SK-N-MC (cell line): Measurements from ENCODE around the gene C16orf96.

Experiments
- DNase-seq: peaks from one replicate; pipeline ENCODE4 v3.0.0-alpha.2; 2011; ENCODE audit warnings: low read depth, low spot score
- H3K27ac ChIP-seq: fragments of 200-600 bp; sonication (generic); 2 replicates; pipeline ENCODE4 v1.5.1; 2016; ENCODE audit warnings: mixed run types
- H3K36me3 ChIP-seq: fragments of 200-600 bp; sonication (generic); 2 replicates; pipeline ENCODE4 v1.6.1; 2017; ENCODE audit warnings: antibody characterized with exemption, low read length, mixed read lengths; ENCODE audit not compliant: insufficient read depth
- H3K4me3 ChIP-seq: fragments of 200-600 bp; sonication (generic); 2 replicates; pipeline ENCODE4 v1.5.1; 2016
- H3K9ac ChIP-seq: fragments of 200-600 bp; sonication (generic); 2 replicates; pipeline ENCODE4 v1.8.0; 2017; ENCODE audit warnings: mixed run types, mixed read lengths; ENCODE audit not compliant: insufficient read length
- H3K9me3 ChIP-seq: fragments of 200-600 bp; sonication (generic); 2 replicates; pipeline ENCODE4 v1.6.1; 2017; ENCODE audit warnings: low read depth, mild to moderate bottlenecking, antibody characterized with exemption, low read length, moderate library complexity, mixed read lengths
- EZH2 ChIP-seq: fragments of 200-600 bp; sonication (generic); IDR thresholded peaks from one replicate; pipeline ENCODE4 v1.6.1; 2017; ENCODE audit warnings: antibody characterized with exemption
- FOXP2 ChIP-seq: optimal IDR thresholded peaks from 2 replicates; pipeline ENCODE3; 2011; ENCODE audit warnings: mild to moderate bottlenecking, moderate library complexity; ENCODE audit not compliant: insufficient read depth; ENCODE audit errors: extremely low read length, control extremely low read depth
- POLR2AphosphoS5 ChIP-seq: IDR thresholded peaks from 2 replicates; pipeline ENCODE4 v1.6.1; 2012; ENCODE audit warnings: mild to moderate bottlenecking, low read depth, low read length, borderline replicate concordance

Gene C16orf96

DNA sequence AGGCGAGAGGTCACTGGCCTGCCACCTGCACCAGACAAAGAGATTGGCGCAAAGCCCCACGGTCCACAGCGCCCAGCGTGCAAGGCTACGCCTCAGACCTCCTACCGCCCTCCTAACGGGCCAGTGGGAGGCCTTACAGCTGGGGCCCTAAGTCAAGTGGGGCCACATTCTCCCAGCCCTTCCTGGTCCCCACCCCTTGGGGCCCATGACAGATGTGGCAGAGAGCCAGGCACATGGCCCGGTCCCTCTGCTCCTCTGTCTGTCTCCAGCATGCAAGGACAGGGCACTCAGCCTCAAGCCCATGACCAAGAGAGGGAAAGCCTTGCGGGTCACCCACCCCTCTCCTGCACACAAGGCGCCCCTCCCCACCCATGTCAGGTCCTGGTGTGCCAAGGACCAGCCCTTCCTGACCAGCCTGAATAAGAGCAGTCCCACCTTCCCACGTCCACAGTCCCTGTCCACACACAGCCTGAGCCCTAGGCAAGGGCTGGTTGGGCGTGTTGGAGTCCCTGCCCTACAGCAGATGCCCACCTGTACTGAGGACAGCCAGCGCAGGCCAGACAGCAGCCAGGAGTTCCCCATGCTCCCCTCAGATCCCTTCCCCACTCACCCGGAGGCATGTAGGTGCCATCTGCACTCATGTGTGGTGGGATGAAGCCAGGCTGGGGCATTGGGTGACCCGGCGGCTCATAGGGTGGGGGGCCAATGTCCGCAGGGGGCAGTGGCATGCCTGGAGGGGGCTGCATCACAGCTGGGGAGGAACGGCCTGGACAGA, 42.9 kb upstream of the C16orf96 start:
- no peaks in the 10 kb centered on the region for H3K9me3 ChIP-seq
- no peak overlapping the region for H3K4me3 ChIP-seq
- H3K27ac ChIP-seq = no peak overlapping the region

DNA sequence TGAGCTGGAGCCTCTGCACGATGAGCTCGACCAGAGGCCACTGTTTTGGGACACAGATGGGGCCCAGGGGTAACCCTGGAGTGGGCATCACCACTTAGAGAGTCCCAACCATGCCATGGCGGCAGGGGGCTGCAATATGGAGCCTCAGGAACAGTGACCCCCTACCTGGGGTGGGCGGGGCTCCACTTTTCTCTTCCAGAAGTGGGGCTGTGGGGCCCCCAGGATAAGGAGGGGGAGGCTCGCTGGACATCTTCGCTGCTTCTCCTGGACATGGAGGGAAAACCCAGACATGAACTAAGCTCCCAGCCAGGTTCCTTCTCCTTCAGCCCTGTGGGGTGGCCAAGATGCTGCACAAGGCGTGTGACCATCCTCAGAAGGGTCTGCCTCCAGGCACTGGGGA, 42.3 kb upstream of the C16orf96 start:
- TF ChIP-seq POLR2AphosphoS5 (no peak), FOXP2 (no peak), EZH2 (no peak)
- H3K36me3 ChIP-seq = peaks cover 23% of the 10 kb centered on the region; the same call in 1 of the 2 replicates
- no peaks in the 10 kb centered on the region for H3K9me3 ChIP-seq
- no peak overlapping the region for H3K27ac ChIP-seq
- no peak for DNase-seq
- no peak overlapping the region for H3K9ac ChIP-seq
- H3K4me3 ChIP-seq = no peak overlapping the region

More for the DNA sequence above, 42.9 kb upstream of the C16orf96 start:
- Histone ChIP-seq H3K36me3 (peaks cover 29% of the 10 kb centered on the region; the same call in 1 of the 2 replicates), H3K9ac (no peak overlapping the region)
- TF ChIP-seq EZH2 (no peak), FOXP2 (no peak)
- no peak for DNase-seq

DNA sequence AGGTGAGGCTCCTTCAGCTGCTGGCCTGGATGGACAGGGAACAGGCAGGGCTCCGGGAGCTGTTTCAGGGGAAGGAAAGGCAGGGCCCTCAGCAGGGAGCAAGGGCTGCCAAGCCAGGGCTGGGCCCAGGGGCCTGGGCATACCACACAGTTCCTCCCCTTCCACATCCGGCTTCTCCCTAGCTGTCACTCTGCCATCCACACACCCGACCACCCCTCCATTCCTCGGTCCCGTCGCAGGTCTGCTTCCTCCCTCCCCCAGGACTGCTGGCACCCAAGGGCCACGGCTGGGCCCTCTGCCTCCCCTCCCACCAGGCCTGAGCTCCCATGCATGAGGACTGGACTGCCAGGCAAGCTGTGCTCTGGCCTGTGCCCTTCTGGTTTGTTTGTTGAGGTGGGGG, 41.5 kb upstream of the C16orf96 start:
- no peak for TF ChIP-seq POLR2AphosphoS5
- TF ChIP-seq EZH2 = no peak
- no peak for TF ChIP-seq FOXP2
- H3K27ac ChIP-seq = no peak overlapping the region
- peaks cover 18% of the 10 kb centered on the region; the same call in 1 of the 2 replicates for H3K36me3 ChIP-seq
- H3K9me3 ChIP-seq = no peaks in the 10 kb centered on the region
- no peak overlapping the region for H3K4me3 ChIP-seq
- DNase-seq = no peak
- no peak overlapping the region for H3K9ac ChIP-seq

DNA sequence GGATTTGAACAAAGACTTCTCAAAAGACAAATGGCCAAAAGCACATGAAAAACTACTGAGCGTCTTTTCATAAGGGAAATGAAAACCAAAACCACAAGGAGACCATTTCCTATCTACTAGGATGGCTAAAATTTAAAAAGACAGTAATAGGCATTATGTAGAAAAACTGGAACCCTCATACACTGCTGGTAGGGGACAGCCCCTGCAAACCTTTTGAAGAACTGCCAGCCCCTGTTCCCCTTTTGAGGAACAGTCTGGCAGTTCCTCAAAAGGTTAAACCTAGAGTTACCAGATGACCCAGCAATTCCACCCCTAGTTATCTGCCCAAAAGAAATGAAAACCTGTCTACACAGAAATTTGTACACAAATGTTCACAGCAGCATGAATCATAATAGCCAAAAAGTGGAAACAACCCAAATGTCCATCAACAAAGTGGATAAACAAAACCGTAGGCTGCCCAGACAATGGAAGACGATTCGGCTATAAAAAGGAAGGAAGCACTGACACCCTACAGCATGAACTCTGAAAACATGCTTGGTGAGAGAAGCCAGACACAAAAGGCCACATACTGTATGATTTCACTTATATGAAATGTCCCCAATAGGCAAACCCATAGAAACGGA, 40.4 kb upstream of the C16orf96 start:
- Histone ChIP-seq H3K9ac (no peak overlapping the region), H3K9me3 (no peaks in the 10 kb centered on the region), H3K27ac (no peak overlapping the region), H3K4me3 (no peak overlapping the region), H3K36me3 (peaks cover 13% of the 10 kb centered on the region; the same call in 1 of the 2 replicates)
- TF ChIP-seq POLR2AphosphoS5 = no peak
- no peak for TF ChIP-seq FOXP2
- no peak for TF ChIP-seq EZH2
- no peak for DNase-seq

DNA sequence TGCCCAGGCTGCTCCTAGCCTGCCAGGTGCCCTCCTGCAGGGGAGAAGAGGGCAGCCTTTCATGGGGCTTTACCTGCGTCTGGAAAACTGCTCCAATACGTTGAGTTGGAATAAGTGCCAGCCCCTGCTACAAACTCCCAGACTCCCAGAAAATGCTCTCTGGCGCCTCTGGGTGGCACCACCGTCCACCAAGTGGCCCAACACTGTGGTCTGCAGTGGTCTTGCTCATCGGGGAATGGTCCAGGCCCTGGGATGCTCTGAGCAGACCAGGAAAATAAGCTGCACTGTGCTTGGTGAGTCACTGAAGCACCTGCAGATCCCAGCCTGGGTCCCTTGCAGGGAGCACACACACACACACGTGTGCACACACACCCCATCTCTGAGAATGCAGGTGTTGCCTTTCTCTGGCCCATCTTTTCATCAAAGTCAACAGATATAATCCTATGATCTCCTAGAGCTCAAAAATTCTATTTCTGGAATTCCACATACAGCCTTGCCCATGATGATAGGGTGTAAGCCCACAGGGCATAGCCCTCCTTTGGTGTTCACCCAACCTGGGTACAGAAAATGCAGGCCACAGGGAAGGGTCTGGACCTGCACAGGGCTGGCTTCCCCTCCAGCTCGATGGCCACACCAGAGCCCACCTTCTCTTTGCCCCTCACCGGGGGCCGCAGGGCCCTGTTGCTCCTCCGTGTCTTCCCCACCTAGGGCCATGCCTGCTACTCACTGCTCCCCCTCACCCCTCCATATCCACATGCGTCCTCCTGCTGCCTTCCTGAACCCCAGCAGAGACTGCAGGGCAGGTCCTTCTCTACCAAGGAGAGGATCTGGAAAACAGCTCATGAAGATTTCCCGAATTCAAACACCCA, 38.1 kb upstream of the C16orf96 start:
- Histone ChIP-seq H3K4me3 (no peak overlapping the region), H3K9me3 (no peaks in the 10 kb centered on the region), H3K27ac (no peak overlapping the region), H3K9ac (no peak overlapping the region), H3K36me3 (no peaks in the 10 kb centered on the region; the same call in 1 of the 2 replicates)
- TF ChIP-seq FOXP2 (no peak), POLR2AphosphoS5 (no peak), EZH2 (no peak)
- no peak for DNase-seq

DNA sequence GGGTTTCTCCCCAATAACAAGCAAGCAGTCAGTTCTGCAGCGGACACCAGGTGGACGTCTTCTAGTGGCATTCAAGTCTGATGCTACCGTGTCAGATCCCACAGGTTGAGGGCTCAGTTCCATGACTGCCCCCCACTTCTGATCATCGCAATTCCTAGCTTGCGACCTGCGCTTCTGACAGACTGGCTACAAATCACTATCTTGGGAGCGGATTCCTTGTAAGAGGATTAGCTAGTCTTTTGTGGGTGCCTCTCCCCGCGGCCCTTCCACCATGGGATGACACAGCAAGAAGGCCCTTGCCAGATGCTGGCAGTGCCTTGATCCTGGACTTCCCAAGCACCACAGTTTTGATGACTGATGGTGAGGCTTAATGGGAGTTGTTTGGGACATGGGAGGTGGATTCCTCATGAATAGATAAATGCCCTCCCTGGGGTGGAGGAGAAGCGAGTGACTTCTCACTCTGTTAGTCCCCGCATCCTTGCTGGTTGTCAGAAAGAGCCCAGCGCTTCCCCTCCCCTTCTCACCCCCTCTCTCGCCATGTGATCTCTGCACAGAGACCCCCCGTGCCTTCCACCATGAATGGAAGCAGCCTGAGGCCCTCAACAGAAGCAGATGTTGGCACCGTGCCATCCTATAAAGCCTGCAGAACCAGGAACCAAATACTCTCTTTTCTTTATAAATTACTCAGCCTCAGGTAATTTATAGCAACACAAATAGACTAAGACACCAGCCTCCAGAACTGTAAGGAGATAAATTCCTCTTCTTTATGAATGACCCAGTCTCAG, 36.7 kb upstream of the C16orf96 start:
- Histone ChIP-seq H3K27ac (no peak overlapping the region), H3K36me3 (no peaks in the 10 kb centered on the region), H3K9ac (no peak overlapping the region), H3K9me3 (no peaks in the 10 kb centered on the region), H3K4me3 (no peak overlapping the region)
- DNase-seq = no peak
- TF ChIP-seq EZH2 (no peak), FOXP2 (no peak), POLR2AphosphoS5 (no peak)

DNA sequence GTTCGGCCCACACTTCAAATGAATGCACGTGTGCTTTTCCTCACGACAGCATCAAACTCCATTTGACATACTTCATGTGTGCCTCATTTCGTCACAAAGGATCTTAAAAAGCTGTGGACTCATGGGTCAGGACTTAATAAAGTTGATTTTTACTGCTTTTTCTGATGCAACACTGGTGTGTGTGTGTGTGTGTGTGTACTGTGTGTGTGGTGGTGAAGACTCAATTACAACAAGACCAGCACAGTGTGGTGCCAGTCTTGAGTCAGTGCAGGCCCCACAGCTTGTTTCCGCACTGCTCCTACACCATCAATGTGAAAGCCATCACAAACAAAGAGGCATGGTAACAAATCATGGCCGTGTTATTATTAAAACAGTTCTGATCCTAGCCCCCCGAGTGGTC, 35.2 kb upstream of the C16orf96 start:
- Histone ChIP-seq H3K9ac (no peak overlapping the region), H3K27ac (peak overlapping the region; percentile 48), H3K4me3 (no peak overlapping the region), H3K36me3 (no peaks in the 10 kb centered on the region), H3K9me3 (no peaks in the 10 kb centered on the region)
- no peak for DNase-seq
- no peak for TF ChIP-seq EZH2
- TF ChIP-seq FOXP2 = no peak
- no peak for TF ChIP-seq POLR2AphosphoS5
